H9 (cell line): ENCODE results near the gene PRDX2. TPM values are rescaled to one million over a fixed set of nuclear protein-coding genes. Genes with fewer than 3 reads are reported as not detected.

ENCODE experiments used
- DNase-seq: peaks from one replicate; pipeline ENCODE4 v3.0.0-alpha.2; 2017
- H2AFZ ChIP-seq: one replicate; pipeline ENCODE4 v1.6.1; 2013; ENCODE audit warnings: mild to moderate bottlenecking, low read length, control low read depth, moderate library complexity
- H2AK5ac ChIP-seq: 2 replicates; pipeline ENCODE4 v1.6.1; 2013; ENCODE audit warnings: low read length, control low read depth, mixed read lengths; ENCODE audit not compliant: insufficient read length
- H2BK120ac ChIP-seq: one replicate; pipeline ENCODE4 v1.6.1; 2013; ENCODE audit warnings: low read depth, mild to moderate bottlenecking, low read length, control low read depth, inconsistent platforms; ENCODE audit not compliant: poor library complexity, severe bottlenecking
- H2BK12ac ChIP-seq: 2 replicates; pipeline ENCODE4 v1.6.1; 2013; ENCODE audit warnings: low read length, control low read depth, mixed read lengths, low read depth; ENCODE audit not compliant: insufficient read length
- H2BK15ac ChIP-seq: 2 replicates; pipeline ENCODE4 v1.6.1; 2013; ENCODE audit warnings: low read depth, low read length, control low read depth
- H2BK20ac ChIP-seq: one replicate; pipeline ENCODE4 v1.6.1; 2013; ENCODE audit warnings: low read depth, mild to moderate bottlenecking, low read length, control low read depth, inconsistent platforms; ENCODE audit not compliant: poor library complexity, severe bottlenecking
- H2BK5ac ChIP-seq: 2 replicates; pipeline ENCODE4 v1.6.1; 2013; ENCODE audit warnings: low read length, control low read depth, mixed read lengths; ENCODE audit not compliant: insufficient read length
- H3K14ac ChIP-seq: 2 replicates; pipeline ENCODE4 v1.6.1; 2013; ENCODE audit warnings: low read length, control low read depth; ENCODE audit not compliant: insufficient read depth
- H3K18ac ChIP-seq: 2 replicates; pipeline ENCODE4 v1.6.1; 2013; ENCODE audit warnings: low read depth, mild to moderate bottlenecking, mixed read lengths, low read length, control low read depth; ENCODE audit not compliant: insufficient read length
- H3K23ac ChIP-seq: 2 replicates; pipeline ENCODE4 v1.6.1; 2013; ENCODE audit warnings: low read length, control low read depth, mixed read lengths, low read depth; ENCODE audit not compliant: insufficient read length
- H3K23me2 ChIP-seq: 2 replicates; pipeline ENCODE4 v1.6.1; 2013; ENCODE audit warnings: low read depth, mild to moderate bottlenecking, mixed read lengths, low read length, control low read depth; ENCODE audit not compliant: insufficient read length, poor library complexity, severe bottlenecking
- H3K27ac ChIP-seq: 2 replicates; pipeline ENCODE4 v1.5.1; 2013; ENCODE audit warnings: low read length, control low read depth, mixed read lengths, low read depth; ENCODE audit not compliant: insufficient read length
- H3K27me3 ChIP-seq: 2 replicates; pipeline ENCODE4 v1.6.1; 2013; ENCODE audit warnings: low read length, control low read depth, inconsistent platforms; ENCODE audit not compliant: insufficient read depth
- H3K4ac ChIP-seq: 2 replicates; pipeline ENCODE4 v1.6.1; 2013; ENCODE audit warnings: low read depth, mild to moderate bottlenecking, control low read depth, inconsistent platforms, low read length, moderate library complexity
- H3K4me1 ChIP-seq: 2 replicates; pipeline ENCODE4 v1.6.1; 2013; ENCODE audit warnings: low read length, control low read depth, inconsistent platforms; ENCODE audit not compliant: insufficient read depth
- H3K4me2 ChIP-seq: 2 replicates; pipeline ENCODE4 v1.6.1; 2013; ENCODE audit warnings: low read length, control low read depth, mixed read lengths; ENCODE audit not compliant: insufficient read length, insufficient read depth
- H3K56ac ChIP-seq: 2 replicates; pipeline ENCODE4 v1.6.1; 2013; ENCODE audit warnings: low read depth, mild to moderate bottlenecking, mixed read lengths, low read length, control low read depth; ENCODE audit not compliant: insufficient read length
- H3K79me1 ChIP-seq: 2 replicates; pipeline ENCODE4 v1.6.1; 2013; ENCODE audit warnings: low read depth, mild to moderate bottlenecking, moderate library complexity, low read length, control low read depth, inconsistent platforms; ENCODE audit not compliant: insufficient read depth, poor library complexity, severe bottlenecking
- H3K79me2 ChIP-seq: 2 replicates; pipeline ENCODE4 v1.6.1; 2013; ENCODE audit warnings: low read length, control low read depth, inconsistent platforms; ENCODE audit not compliant: insufficient read depth
- H3K9ac ChIP-seq: 2 replicates; pipeline ENCODE4 v1.6.1; 2013; ENCODE audit warnings: low read length, control low read depth, mixed read lengths; ENCODE audit not compliant: insufficient read length; ENCODE audit errors: extremely low read depth
- H3K9me3 ChIP-seq: one replicate; pipeline ENCODE4 v1.6.1; 2013; ENCODE audit warnings: low read depth, low read length, inconsistent platforms; ENCODE audit not compliant: control insufficient read depth
- H3T11ph ChIP-seq: one replicate; pipeline ENCODE4 v1.6.1; 2013; ENCODE audit warnings: mild to moderate bottlenecking, low read length, control low read depth, inconsistent platforms
- H4K20me1 ChIP-seq: one replicate; pipeline ENCODE4 v1.6.1; 2013; ENCODE audit not compliant: control insufficient read depth, insufficient read length, insufficient read depth
- H4K5ac ChIP-seq: 2 replicates; pipeline ENCODE4 v1.6.1; 2013; ENCODE audit warnings: low read depth, mild to moderate bottlenecking, mixed read lengths, low read length, control low read depth; ENCODE audit not compliant: insufficient read length
- H4K8ac ChIP-seq: replicated peaks from 2 replicates; pipeline ENCODE4 v1.6.1; 2013; ENCODE audit warnings: low read length, control low read depth, mixed read lengths, low read depth; ENCODE audit not compliant: insufficient read length
- H4K91ac ChIP-seq: 2 replicates; pipeline ENCODE4 v1.6.1; 2013; ENCODE audit warnings: low read depth, mild to moderate bottlenecking, moderate library complexity, mixed read lengths, low read length, control low read depth; ENCODE audit not compliant: insufficient read length
- H3K27ac Mint-ChIP-seq, 3 experiments: 2 replicates in 2 of 3; 3 replicates in 1 of 3; pipeline ENCODE4 v1.8.0; 2020 to 2021; ENCODE audit warnings: mixed read lengths in 3 of 3, mild to moderate bottlenecking in 1 of 3, moderate library complexity in 1 of 3
- H3K27me3 Mint-ChIP-seq: 2 replicates; pipeline ENCODE4 v1.8.0; 2021; ENCODE audit warnings: low read depth, mild to moderate bottlenecking, moderate library complexity, mixed read lengths
- H3K36me3 Mint-ChIP-seq, 3 experiments: 2 replicates in 2 of 3; 3 replicates in 1 of 3; pipeline ENCODE4 v1.8.0; 2020 to 2021; ENCODE audit warnings: low read depth in 3 of 3, mixed read lengths in 3 of 3; ENCODE audit not compliant: insufficient read depth in 1 of 3
- H3K4me1 Mint-ChIP-seq, 2 experiments: 2 replicates each; pipeline ENCODE4 v1.8.0; 2020; ENCODE audit warnings: mixed read lengths in 2 of 2
- H3K4me3 Mint-ChIP-seq, 2 experiments: 2 replicates in 1 of 2; 3 replicates in 1 of 2; pipeline ENCODE4 v1.8.0; 2020 to 2021; ENCODE audit warnings: mild to moderate bottlenecking in 2 of 2, mixed read lengths in 2 of 2, moderate library complexity in 1 of 2
- H3K9me3 Mint-ChIP-seq, 2 experiments: 2 replicates in 1 of 2; 3 replicates in 1 of 2; pipeline ENCODE4 v1.8.0; 2020; ENCODE audit warnings: mild to moderate bottlenecking in 2 of 2, mixed read lengths in 2 of 2, moderate library complexity in 1 of 2
- WGBS: extraction: QIAGEN DNeasy Blood & Tissue Kit; methylation state at CpG from one replicate; pipeline ENCODE4 v1.1.7; 2013; ENCODE audit warnings: missing lambda C conversion rate, low lambda C conversion rate, mixed read lengths; ENCODE audit not compliant: insufficient read length; ENCODE audit errors: extremely low coverage; 5-methylcytosine and 5-hydroxymethylcytosine counted together
- total RNA-seq: library from RNA; stranded (reverse); gene quantifications from 2 replicates; pipeline ENCODE4 v1.2.1, GENCODE V29; 2021
- TF ChIP-seq, protein P1 (sequence below): fragments of 200-600 bp; sonication (generic); conservative IDR thresholded peaks from 3 replicates; pipeline ENCODE4 v1.8.0; 2021; ENCODE audit warnings: antibody characterized with exemption, mild to moderate bottlenecking

Gene PRDX2
- total RNA-seq, 1 experiment from 2014 or later = 468 TPM

DNA sequence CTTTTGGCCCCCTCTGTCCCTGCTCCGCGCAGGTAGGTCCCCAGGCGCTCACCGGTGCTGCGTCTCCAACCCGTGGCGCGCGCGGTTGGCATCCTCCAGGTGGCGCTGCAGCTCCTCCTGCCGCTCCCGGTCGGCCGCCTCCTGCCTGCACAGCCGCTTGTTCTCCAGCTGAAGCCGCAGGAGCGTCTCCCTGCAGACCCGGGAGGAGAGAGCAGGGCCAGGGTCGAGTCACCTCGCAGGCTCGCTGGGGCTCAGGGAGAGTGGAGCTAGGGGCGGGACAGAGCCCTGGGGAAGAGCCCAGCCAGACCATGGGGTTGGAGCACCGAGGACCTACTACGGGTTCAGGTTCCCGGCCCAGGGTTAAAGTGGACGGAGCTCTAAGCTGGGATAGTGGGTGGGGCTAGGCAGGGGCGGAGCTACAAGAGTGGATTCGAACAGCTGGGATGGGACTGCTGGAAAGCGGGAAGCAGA, 35.5 kb downstream of the PRDX2 start:
- no CpG with 5 or more reads among the region's 30 CpGs for WGBS
- peak; percentile 89 for DNase-seq
- H3K27me3 Mint-ChIP-seq = no peaks in the 10 kb centered on the region
- Histone ChIP-seq H2AFZ (no peak overlapping the region), H3K18ac (no peak overlapping the region), H2BK5ac (no peak overlapping the region), H2BK20ac (no peak overlapping the region), H3K27ac (no peak overlapping the region), H3K79me2 (no peaks in the 10 kb centered on the region), H3K9me3 (no peaks in the 10 kb centered on the region), H2BK120ac (no peak overlapping the region), H2BK15ac (no peak overlapping the region), H4K5ac (no peak overlapping the region), H3K27me3 (no peaks in the 10 kb centered on the region), H3K4ac (no peak overlapping the region), H3K56ac (no peak overlapping the region), H4K20me1 (no peaks in the 10 kb centered on the region), H4K91ac (no peak overlapping the region), H3K23me2 (no peaks in the 10 kb centered on the region), H3K9ac (no peak overlapping the region), H3K14ac (no peak overlapping the region), H3T11ph (no peak overlapping the region), H3K79me1 (no peaks in the 10 kb centered on the region), H3K4me1 (no peaks in the 10 kb centered on the region; the same call in 1 of the 2 replicates), H4K8ac (no peak overlapping the region), H2BK12ac (no peak overlapping the region), H3K23ac (no peak overlapping the region), H3K4me2 (peak overlapping the region; percentile 9), H2AK5ac (no peak overlapping the region)
- H3K4me3 Mint-ChIP-seq = peak overlapping the region; percentile 55 to 75
- H3K4me1 Mint-ChIP-seq = peaks cover 9 to 17% of the 10 kb centered on the region in 2 experiments
- peaks cover 34 to 68% (median 60%) of the 10 kb centered on the region in 3 experiments for H3K36me3 Mint-ChIP-seq
- no peaks in the 10 kb centered on the region; a peak in 1 of 5 replicates for H3K9me3 Mint-ChIP-seq
- peak overlapping the region in 1 of 3 experiments; percentile 58; a peak in 3 of 7 replicates for H3K27ac Mint-ChIP-seq
- TF ChIP-seq, protein P1, sequence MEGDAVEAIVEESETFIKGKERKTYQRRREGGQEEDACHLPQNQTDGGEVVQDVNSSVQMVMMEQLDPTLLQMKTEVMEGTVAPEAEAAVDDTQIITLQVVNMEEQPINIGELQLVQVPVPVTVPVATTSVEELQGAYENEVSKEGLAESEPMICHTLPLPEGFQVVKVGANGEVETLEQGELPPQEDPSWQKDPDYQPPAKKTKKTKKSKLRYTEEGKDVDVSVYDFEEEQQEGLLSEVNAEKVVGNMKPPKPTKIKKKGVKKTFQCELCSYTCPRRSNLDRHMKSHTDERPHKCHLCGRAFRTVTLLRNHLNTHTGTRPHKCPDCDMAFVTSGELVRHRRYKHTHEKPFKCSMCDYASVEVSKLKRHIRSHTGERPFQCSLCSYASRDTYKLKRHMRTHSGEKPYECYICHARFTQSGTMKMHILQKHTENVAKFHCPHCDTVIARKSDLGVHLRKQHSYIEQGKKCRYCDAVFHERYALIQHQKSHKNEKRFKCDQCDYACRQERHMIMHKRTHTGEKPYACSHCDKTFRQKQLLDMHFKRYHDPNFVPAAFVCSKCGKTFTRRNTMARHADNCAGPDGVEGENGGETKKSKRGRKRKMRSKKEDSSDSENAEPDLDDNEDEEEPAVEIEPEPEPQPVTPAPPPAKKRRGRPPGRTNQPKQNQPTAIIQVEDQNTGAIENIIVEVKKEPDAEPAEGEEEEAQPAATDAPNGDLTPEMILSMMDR = peak; percentile 76
